GM12864 (cell line): ENCODE measurements around the gene RSPO4.
A peak's percentile ranks its signal among the peaks of the same experiment; 100 is the strongest.

Source experiments
- DNase-seq: peaks from one replicate; pipeline ENCODE4 v3.0.0-alpha.2; 2011; ENCODE audit warnings: low read depth
- H3K4me3 ChIP-seq: 2 replicates; pipeline ENCODE4 v1.5.1; 2011; ENCODE audit warnings: mild to moderate bottlenecking, low read depth, low read length, control low read depth
- TF ChIP-seq, protein P1 (sequence below): IDR thresholded peaks from 2 replicates; pipeline ENCODE4 v1.5.1; 2011; ENCODE audit warnings: low read depth, mild to moderate bottlenecking, moderate library complexity, low read length, control low read depth, inconsistent platforms; ENCODE audit errors: missing control alignments

The RSPO4 gene

GRCh38 chr20:962223-962622 is 39.9 kb downstream of the RSPO4 start:
- TF ChIP-seq, protein P1, sequence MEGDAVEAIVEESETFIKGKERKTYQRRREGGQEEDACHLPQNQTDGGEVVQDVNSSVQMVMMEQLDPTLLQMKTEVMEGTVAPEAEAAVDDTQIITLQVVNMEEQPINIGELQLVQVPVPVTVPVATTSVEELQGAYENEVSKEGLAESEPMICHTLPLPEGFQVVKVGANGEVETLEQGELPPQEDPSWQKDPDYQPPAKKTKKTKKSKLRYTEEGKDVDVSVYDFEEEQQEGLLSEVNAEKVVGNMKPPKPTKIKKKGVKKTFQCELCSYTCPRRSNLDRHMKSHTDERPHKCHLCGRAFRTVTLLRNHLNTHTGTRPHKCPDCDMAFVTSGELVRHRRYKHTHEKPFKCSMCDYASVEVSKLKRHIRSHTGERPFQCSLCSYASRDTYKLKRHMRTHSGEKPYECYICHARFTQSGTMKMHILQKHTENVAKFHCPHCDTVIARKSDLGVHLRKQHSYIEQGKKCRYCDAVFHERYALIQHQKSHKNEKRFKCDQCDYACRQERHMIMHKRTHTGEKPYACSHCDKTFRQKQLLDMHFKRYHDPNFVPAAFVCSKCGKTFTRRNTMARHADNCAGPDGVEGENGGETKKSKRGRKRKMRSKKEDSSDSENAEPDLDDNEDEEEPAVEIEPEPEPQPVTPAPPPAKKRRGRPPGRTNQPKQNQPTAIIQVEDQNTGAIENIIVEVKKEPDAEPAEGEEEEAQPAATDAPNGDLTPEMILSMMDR: no peak
- H3K4me3 ChIP-seq: no peak overlapping the region
- DNase-seq: no peak

GRCh38 chr20:961768-962167 is 40.3 kb downstream of the RSPO4 start:
- TF ChIP-seq, protein P1: no peak

GRCh38 chr20:959996-960615 is 42.0 kb downstream of the RSPO4 start:
- no peak overlapping the region for H3K4me3 ChIP-seq
- TF ChIP-seq, protein P1: no peak
- DNase-seq: no peak

More at GRCh38 chr20:961768-962167, 40.3 kb downstream of the RSPO4 start:
- DNase-seq: no peak
- no peak overlapping the region for H3K4me3 ChIP-seq

DNA sequence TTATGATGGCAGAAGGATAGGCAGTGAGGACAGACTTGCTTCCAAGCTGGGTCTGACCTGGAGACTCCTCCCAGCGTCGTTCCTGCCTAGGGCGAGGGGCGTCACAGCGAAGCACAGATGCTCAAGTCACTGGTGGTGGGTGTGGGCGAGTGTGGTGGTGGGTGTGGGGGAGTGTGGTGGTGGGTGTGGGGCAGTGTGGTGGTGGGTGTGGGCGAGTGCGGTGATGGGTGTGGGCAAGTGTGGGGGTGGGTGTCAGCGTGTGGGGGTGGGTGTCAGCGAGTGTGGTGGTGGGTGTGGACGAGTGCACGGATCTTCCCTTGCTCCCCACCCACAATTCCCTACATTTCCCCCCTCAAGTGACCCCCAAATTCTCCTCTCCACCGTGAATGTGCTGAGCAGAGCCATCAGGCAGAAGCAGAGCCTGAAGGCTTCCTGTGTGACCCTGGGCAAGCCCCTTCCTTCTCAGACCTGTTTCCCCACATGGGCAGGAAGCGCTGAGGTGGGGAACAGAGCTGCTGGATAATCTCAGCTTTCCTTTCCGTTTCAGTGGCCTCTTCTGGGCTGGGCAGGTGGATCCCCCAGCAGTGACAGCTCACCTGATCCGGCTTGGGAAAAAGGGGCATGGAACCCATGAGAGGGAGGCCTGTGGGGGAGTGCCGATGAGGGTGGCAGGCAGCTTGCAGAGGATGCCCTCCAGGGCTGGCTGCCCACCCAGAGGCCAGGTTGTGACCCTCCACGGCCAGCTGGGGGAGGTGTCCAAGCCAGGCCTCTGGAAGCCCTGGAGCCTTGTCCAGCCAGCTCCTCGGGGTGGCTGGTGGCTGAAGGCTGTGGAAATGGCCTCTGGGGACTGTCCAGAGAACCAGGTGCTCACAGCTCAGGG is 42.9 kb downstream of the RSPO4 start:
- no peak for DNase-seq
- TF ChIP-seq, protein P1: no peak
- H3K4me3 ChIP-seq: no peak overlapping the region

GRCh38 chr20:957544-957943 is 44.6 kb downstream of the RSPO4 start:
- TF ChIP-seq, protein P1: peak; percentile 19
- no peak overlapping the region for H3K4me3 ChIP-seq
- no peak for DNase-seq

DNA sequence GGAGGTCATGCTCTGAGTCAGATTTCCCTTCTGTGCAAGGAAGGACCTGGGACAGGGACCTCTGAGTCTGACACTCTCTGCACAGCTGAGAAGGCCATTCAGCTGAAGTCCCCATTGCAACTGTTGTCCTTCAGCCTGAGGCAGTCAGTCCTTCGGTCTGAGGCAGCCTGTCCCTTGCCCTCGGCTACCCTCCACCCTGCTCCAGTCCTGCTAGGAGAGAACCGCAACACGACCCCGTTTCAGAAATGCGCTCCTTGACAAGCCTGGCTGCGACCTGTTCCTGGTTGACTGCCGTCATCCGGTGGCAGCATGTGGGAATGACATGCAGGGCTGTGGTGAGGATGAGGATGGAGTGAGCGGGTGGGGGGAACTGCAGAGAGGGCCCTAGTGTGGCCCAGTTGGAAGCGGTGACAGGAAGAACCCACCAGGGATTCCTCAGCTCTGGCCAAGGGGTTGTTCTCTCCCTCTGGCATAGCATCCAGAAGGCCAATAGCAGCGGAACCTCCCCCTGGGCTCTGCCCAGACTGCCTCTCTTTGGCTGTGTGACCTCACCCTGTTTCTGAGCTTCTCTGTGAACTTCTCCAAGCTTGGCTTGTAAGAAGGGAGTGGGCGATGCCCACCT is 45.7 kb downstream of the RSPO4 start:
- no peak overlapping the region for H3K4me3 ChIP-seq
- peak; percentile 8 for DNase-seq
- TF ChIP-seq, protein P1: peak; percentile 98
